Measurements from ENCODE around the gene TTC7B.

TTC7B gene

DNA sequence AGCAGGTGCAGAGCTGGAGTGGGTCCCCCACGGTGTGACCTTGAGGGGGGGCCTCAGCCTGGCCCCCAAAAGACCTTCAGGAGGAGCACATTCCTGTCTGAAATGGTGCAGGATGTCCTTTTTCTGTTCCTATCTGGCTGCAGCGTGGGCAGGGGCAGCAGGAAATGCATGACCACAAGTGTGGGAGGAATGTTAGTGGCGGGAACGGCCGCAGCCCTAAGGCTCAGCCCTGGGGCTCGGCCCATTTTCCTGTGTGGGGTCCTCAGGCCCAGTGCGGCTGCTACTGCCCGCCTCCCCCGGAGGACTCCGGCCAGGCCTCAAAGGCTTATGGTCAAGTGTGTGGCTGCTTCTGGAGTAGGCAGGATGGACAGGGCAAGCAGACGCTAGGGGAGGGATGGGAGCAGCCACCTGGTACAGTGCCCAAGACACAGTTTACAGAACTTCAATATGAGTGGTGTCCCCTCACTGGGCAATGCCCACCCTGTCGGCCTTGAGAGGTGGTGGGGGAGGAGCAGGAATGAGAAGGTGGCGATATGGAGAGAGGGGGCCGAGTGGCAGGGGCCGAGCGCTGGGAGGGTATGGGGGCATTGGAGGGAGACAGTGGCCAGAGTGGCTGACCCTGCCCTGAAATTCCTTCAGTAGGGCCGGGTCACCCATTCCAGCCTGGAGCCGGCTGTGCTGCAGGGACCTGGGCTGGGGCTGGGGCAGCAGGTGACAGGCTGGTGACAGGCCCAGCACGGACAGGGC is 282.0 kb downstream of the TTC7B start:
- TF ChIP-seq POLR2AphosphoS5 (IDR thresholded peaks at IDR 0.05; ENCODE audit: low read depth, low read length) (no peak), TAF1 (IDR thresholded peaks at IDR 0.05; ENCODE audit: borderline replicate concordance, insufficient read depth, low read length) (no peak), FOXP2 (optimal IDR thresholded peaks at IDR 0.05; ENCODE audit: borderline replicate concordance, extremely low read depth, extremely low read length, insufficient read depth) (peak; percentile 56)

DNA sequence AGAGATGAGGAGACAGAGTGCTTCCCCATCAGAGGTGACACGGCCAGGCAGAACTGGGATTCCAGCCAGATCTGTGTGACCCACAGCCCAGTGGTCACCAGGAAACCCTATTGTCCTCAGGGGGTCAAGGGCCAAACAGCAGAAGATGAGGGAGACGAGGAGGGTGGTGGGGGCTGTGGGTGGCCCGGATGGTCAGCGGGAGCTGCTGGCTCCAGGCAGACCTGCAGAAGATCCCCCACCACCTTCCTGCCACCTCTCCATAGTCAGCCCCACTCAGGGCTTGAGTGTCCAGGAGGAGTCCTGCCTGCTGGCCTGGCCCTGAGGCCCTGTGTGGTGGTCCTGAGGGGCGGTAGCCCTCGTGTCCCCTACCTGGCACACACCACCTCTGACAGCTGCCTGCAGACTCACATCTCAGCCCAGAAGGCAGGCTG is 282.6 kb downstream of the TTC7B start:
- TF ChIP-seq SIN3A (IDR thresholded peaks at IDR 0.05; ENCODE audit: borderline replicate concordance, insufficient read depth, low read length), result no peak
- TF ChIP-seq POLR2AphosphoS5 (IDR thresholded peaks at IDR 0.05; ENCODE audit: low read depth, low read length), result no peak
- no peak for TF ChIP-seq TAF1 (IDR thresholded peaks at IDR 0.05; ENCODE audit: borderline replicate concordance, insufficient read depth, low read length)
- TF ChIP-seq, protein P1, sequence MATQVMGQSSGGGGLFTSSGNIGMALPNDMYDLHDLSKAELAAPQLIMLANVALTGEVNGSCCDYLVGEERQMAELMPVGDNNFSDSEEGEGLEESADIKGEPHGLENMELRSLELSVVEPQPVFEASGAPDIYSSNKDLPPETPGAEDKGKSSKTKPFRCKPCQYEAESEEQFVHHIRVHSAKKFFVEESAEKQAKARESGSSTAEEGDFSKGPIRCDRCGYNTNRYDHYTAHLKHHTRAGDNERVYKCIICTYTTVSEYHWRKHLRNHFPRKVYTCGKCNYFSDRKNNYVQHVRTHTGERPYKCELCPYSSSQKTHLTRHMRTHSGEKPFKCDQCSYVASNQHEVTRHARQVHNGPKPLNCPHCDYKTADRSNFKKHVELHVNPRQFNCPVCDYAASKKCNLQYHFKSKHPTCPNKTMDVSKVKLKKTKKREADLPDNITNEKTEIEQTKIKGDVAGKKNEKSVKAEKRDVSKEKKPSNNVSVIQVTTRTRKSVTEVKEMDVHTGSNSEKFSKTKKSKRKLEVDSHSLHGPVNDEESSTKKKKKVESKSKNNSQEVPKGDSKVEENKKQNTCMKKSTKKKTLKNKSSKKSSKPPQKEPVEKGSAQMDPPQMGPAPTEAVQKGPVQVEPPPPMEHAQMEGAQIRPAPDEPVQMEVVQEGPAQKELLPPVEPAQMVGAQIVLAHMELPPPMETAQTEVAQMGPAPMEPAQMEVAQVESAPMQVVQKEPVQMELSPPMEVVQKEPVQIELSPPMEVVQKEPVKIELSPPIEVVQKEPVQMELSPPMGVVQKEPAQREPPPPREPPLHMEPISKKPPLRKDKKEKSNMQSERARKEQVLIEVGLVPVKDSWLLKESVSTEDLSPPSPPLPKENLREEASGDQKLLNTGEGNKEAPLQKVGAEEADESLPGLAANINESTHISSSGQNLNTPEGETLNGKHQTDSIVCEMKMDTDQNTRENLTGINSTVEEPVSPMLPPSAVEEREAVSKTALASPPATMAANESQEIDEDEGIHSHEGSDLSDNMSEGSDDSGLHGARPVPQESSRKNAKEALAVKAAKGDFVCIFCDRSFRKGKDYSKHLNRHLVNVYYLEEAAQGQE (IDR thresholded peaks at IDR 0.05; ENCODE audit: insufficient read depth in 1 of 2, low read depth in 2 of 2, low read length in 2 of 2), result no peak
- TF ChIP-seq FOXP2 (optimal IDR thresholded peaks at IDR 0.05; ENCODE audit: borderline replicate concordance, extremely low read depth, extremely low read length, insufficient read depth), result no peak

DNA sequence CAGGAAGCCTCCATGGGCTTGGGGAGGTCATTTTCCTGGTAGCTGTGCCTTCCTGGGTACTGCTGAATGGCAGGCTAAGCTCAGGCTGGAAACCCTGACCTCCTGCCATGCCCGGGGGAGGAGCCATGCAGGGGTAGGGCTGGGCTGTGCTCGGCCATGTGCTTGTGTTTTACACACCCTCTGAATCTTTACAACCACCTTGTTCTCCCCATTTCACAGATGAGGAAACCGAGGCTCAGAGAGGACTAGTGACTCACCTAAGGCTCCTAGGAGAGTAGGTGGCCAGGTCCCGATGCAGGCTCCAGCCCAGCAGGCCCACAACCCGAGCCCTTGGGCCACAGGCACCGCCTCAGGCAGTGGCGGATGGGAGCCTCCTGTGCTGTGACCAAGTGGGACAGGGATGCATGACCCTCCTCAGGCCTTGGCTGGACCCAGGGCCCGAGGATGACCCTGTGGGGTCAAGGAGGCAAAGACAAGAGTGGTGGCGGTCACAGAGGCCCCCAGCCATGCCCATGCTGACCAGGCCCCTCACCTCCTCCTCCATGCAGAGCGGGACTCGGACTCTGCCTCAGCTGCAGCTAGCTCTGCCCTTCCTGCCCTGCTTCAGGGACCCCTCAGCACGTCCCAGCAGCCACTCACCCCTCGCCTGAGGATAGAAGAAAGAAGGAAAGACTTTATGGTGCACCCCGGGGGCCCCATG is 283.3 kb downstream of the TTC7B start:
- TF ChIP-seq POLR2AphosphoS5 (IDR thresholded peaks at IDR 0.05; ENCODE audit: low read depth, low read length) (no peak), FOXP2 (optimal IDR thresholded peaks at IDR 0.05; ENCODE audit: borderline replicate concordance, extremely low read depth, extremely low read length, insufficient read depth) (no peak)

DNA sequence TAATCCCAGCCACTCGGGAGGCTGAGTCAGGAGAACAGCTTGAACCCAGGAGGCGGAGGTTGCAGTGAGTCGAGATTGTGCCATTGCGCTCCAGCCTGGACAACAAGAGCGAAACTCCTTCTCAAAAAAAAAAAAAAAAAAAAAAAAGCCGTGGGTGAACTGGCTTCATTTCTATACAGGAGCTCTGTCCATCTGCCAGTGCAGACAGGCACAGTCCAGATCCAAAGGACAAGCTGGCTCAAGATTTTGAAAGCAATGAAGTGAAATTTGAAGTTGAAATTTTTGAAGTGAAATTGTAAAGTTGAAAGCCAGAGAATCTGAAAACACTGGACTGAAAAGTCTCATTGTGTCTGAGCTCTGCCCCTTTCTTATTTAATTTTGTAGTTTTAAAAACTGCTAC is 284.7 kb downstream of the TTC7B start:
- TF ChIP-seq SIN3A (IDR thresholded peaks at IDR 0.05; ENCODE audit: borderline replicate concordance, insufficient read depth, low read length) (no peak), TAF1 (IDR thresholded peaks at IDR 0.05; ENCODE audit: borderline replicate concordance, insufficient read depth, low read length) (no peak), POLR2AphosphoS5 (IDR thresholded peaks at IDR 0.05; ENCODE audit: low read depth, low read length) (no peak), FOXP2 (optimal IDR thresholded peaks at IDR 0.05; ENCODE audit: borderline replicate concordance, extremely low read depth, extremely low read length, insufficient read depth) (no peak)
- TF ChIP-seq, protein P1 (IDR thresholded peaks at IDR 0.05; ENCODE audit: insufficient read depth in 1 of 2, low read depth in 2 of 2, low read length in 2 of 2), result no peak

DNA sequence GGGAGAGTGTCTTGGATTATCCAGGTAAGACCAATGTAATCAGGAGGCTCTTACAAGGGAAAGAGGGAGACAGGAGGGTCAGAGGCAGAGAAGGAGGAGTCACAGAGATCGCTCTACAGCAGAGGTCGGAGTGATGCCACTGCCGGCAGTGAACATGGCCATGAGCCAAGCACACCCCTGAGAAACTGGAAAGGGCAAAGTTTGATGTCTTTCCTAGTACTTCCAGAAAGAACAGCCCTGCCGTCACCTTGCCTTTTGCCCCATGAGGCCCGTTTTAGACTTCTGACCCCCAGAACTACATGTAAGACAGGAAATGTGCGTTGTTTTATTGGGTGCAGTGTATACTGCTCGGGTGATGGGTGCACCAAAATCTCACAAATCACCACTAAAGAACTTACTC is 285.7 kb downstream of the TTC7B start:
- TF ChIP-seq, protein P1 (IDR thresholded peaks at IDR 0.05; ENCODE audit: insufficient read depth in 1 of 2, low read depth in 2 of 2, low read length in 2 of 2), result no peak
- no peak for TF ChIP-seq TAF1 (IDR thresholded peaks at IDR 0.05; ENCODE audit: borderline replicate concordance, insufficient read depth, low read length)
- TF ChIP-seq POLR2AphosphoS5 (IDR thresholded peaks at IDR 0.05; ENCODE audit: low read depth, low read length), result no peak
- no peak for TF ChIP-seq SIN3A (IDR thresholded peaks at IDR 0.05; ENCODE audit: borderline replicate concordance, insufficient read depth, low read length)
- TF ChIP-seq FOXP2 (optimal IDR thresholded peaks at IDR 0.05; ENCODE audit: borderline replicate concordance, extremely low read depth, extremely low read length, insufficient read depth), result no peak

DNA sequence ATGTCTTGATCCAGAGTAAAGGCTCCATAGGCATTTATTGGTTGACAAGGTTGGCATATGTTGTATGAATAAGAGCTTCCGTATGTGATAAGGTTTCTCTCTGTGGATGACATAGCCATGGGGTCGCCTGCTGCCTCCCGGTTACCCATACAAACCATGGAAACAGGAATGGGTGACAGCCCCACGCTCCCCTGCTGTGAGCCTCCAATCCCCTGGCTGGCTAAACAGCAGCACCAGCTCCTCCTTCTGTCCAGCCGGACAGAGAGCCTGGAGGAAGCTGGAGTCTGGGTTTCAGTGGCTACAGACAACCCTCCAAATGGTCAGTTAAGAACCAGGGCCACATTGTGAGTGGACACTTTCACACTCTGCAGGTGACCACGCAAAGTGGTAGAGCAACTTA is 288.3 kb downstream of the TTC7B start:
- TF ChIP-seq POLR2AphosphoS5 (IDR thresholded peaks at IDR 0.05; ENCODE audit: low read depth, low read length) (no peak), SIN3A (IDR thresholded peaks at IDR 0.05; ENCODE audit: borderline replicate concordance, insufficient read depth, low read length) (no peak), TAF1 (IDR thresholded peaks at IDR 0.05; ENCODE audit: borderline replicate concordance, insufficient read depth, low read length) (no peak)
- TF ChIP-seq, protein P1 (IDR thresholded peaks at IDR 0.05; ENCODE audit: insufficient read depth in 1 of 2, low read depth in 2 of 2, low read length in 2 of 2), result no peak
